H9 (cell line): ENCODE data around the gene SPTLC3. TPM values are rescaled to one million over a fixed set of nuclear protein-coding genes. Genes with fewer than 3 reads are reported as not detected.

ENCODE experiments used
- DNase-seq: peaks from one replicate; pipeline ENCODE4 v3.0.0-alpha.2; 2017
- H2AFZ ChIP-seq: one replicate; pipeline ENCODE4 v1.6.1; 2013; ENCODE audit warnings: mild to moderate bottlenecking, low read length, control low read depth, moderate library complexity
- H2AK5ac ChIP-seq: 2 replicates; pipeline ENCODE4 v1.6.1; 2013; ENCODE audit warnings: low read length, control low read depth, mixed read lengths; ENCODE audit not compliant: insufficient read length
- H2BK120ac ChIP-seq: one replicate; pipeline ENCODE4 v1.6.1; 2013; ENCODE audit warnings: low read depth, mild to moderate bottlenecking, low read length, control low read depth, inconsistent platforms; ENCODE audit not compliant: poor library complexity, severe bottlenecking
- H2BK12ac ChIP-seq: 2 replicates; pipeline ENCODE4 v1.6.1; 2013; ENCODE audit warnings: low read length, control low read depth, mixed read lengths, low read depth; ENCODE audit not compliant: insufficient read length
- H2BK15ac ChIP-seq: 2 replicates; pipeline ENCODE4 v1.6.1; 2013; ENCODE audit warnings: low read depth, low read length, control low read depth
- H2BK20ac ChIP-seq: one replicate; pipeline ENCODE4 v1.6.1; 2013; ENCODE audit warnings: low read depth, mild to moderate bottlenecking, low read length, control low read depth, inconsistent platforms; ENCODE audit not compliant: poor library complexity, severe bottlenecking
- H2BK5ac ChIP-seq: 2 replicates; pipeline ENCODE4 v1.6.1; 2013; ENCODE audit warnings: low read length, control low read depth, mixed read lengths; ENCODE audit not compliant: insufficient read length
- H3K14ac ChIP-seq: 2 replicates; pipeline ENCODE4 v1.6.1; 2013; ENCODE audit warnings: low read length, control low read depth; ENCODE audit not compliant: insufficient read depth
- H3K18ac ChIP-seq: 2 replicates; pipeline ENCODE4 v1.6.1; 2013; ENCODE audit warnings: low read depth, mild to moderate bottlenecking, mixed read lengths, low read length, control low read depth; ENCODE audit not compliant: insufficient read length
- H3K23ac ChIP-seq: 2 replicates; pipeline ENCODE4 v1.6.1; 2013; ENCODE audit warnings: low read length, control low read depth, mixed read lengths, low read depth; ENCODE audit not compliant: insufficient read length
- H3K23me2 ChIP-seq: 2 replicates; pipeline ENCODE4 v1.6.1; 2013; ENCODE audit warnings: low read depth, mild to moderate bottlenecking, mixed read lengths, low read length, control low read depth; ENCODE audit not compliant: insufficient read length, poor library complexity, severe bottlenecking
- H3K27ac ChIP-seq: 2 replicates; pipeline ENCODE4 v1.5.1; 2013; ENCODE audit warnings: low read length, control low read depth, mixed read lengths, low read depth; ENCODE audit not compliant: insufficient read length
- H3K27me3 ChIP-seq: 2 replicates; pipeline ENCODE4 v1.6.1; 2013; ENCODE audit warnings: low read length, control low read depth, inconsistent platforms; ENCODE audit not compliant: insufficient read depth
- H3K4ac ChIP-seq: 2 replicates; pipeline ENCODE4 v1.6.1; 2013; ENCODE audit warnings: low read depth, mild to moderate bottlenecking, control low read depth, inconsistent platforms, low read length, moderate library complexity
- H3K4me1 ChIP-seq: 2 replicates; pipeline ENCODE4 v1.6.1; 2013; ENCODE audit warnings: low read length, control low read depth, inconsistent platforms; ENCODE audit not compliant: insufficient read depth
- H3K4me2 ChIP-seq: 2 replicates; pipeline ENCODE4 v1.6.1; 2013; ENCODE audit warnings: low read length, control low read depth, mixed read lengths; ENCODE audit not compliant: insufficient read length, insufficient read depth
- H3K56ac ChIP-seq: 2 replicates; pipeline ENCODE4 v1.6.1; 2013; ENCODE audit warnings: low read depth, mild to moderate bottlenecking, mixed read lengths, low read length, control low read depth; ENCODE audit not compliant: insufficient read length
- H3K79me1 ChIP-seq: 2 replicates; pipeline ENCODE4 v1.6.1; 2013; ENCODE audit warnings: low read depth, mild to moderate bottlenecking, moderate library complexity, low read length, control low read depth, inconsistent platforms; ENCODE audit not compliant: insufficient read depth, poor library complexity, severe bottlenecking
- H3K79me2 ChIP-seq: 2 replicates; pipeline ENCODE4 v1.6.1; 2013; ENCODE audit warnings: low read length, control low read depth, inconsistent platforms; ENCODE audit not compliant: insufficient read depth
- H3K9ac ChIP-seq: 2 replicates; pipeline ENCODE4 v1.6.1; 2013; ENCODE audit warnings: low read length, control low read depth, mixed read lengths; ENCODE audit not compliant: insufficient read length; ENCODE audit errors: extremely low read depth
- H3K9me3 ChIP-seq: one replicate; pipeline ENCODE4 v1.6.1; 2013; ENCODE audit warnings: low read depth, low read length, inconsistent platforms; ENCODE audit not compliant: control insufficient read depth
- H3T11ph ChIP-seq: one replicate; pipeline ENCODE4 v1.6.1; 2013; ENCODE audit warnings: mild to moderate bottlenecking, low read length, control low read depth, inconsistent platforms
- H4K20me1 ChIP-seq: one replicate; pipeline ENCODE4 v1.6.1; 2013; ENCODE audit not compliant: control insufficient read depth, insufficient read length, insufficient read depth
- H4K5ac ChIP-seq: 2 replicates; pipeline ENCODE4 v1.6.1; 2013; ENCODE audit warnings: low read depth, mild to moderate bottlenecking, mixed read lengths, low read length, control low read depth; ENCODE audit not compliant: insufficient read length
- H4K8ac ChIP-seq: replicated peaks from 2 replicates; pipeline ENCODE4 v1.6.1; 2013; ENCODE audit warnings: low read length, control low read depth, mixed read lengths, low read depth; ENCODE audit not compliant: insufficient read length
- H4K91ac ChIP-seq: 2 replicates; pipeline ENCODE4 v1.6.1; 2013; ENCODE audit warnings: low read depth, mild to moderate bottlenecking, moderate library complexity, mixed read lengths, low read length, control low read depth; ENCODE audit not compliant: insufficient read length
- H3K27ac Mint-ChIP-seq, 3 experiments: 2 replicates in 2 of 3; 3 replicates in 1 of 3; pipeline ENCODE4 v1.8.0; 2020 to 2021; ENCODE audit warnings: mixed read lengths in 3 of 3, mild to moderate bottlenecking in 1 of 3, moderate library complexity in 1 of 3
- H3K27me3 Mint-ChIP-seq: 2 replicates; pipeline ENCODE4 v1.8.0; 2021; ENCODE audit warnings: low read depth, mild to moderate bottlenecking, moderate library complexity, mixed read lengths
- H3K36me3 Mint-ChIP-seq, 3 experiments: 2 replicates in 2 of 3; 3 replicates in 1 of 3; pipeline ENCODE4 v1.8.0; 2020 to 2021; ENCODE audit warnings: low read depth in 3 of 3, mixed read lengths in 3 of 3; ENCODE audit not compliant: insufficient read depth in 1 of 3
- H3K4me1 Mint-ChIP-seq, 2 experiments: 2 replicates each; pipeline ENCODE4 v1.8.0; 2020; ENCODE audit warnings: mixed read lengths in 2 of 2
- H3K4me3 Mint-ChIP-seq, 2 experiments: 2 replicates in 1 of 2; 3 replicates in 1 of 2; pipeline ENCODE4 v1.8.0; 2020 to 2021; ENCODE audit warnings: mild to moderate bottlenecking in 2 of 2, mixed read lengths in 2 of 2, moderate library complexity in 1 of 2
- H3K9me3 Mint-ChIP-seq, 2 experiments: 2 replicates in 1 of 2; 3 replicates in 1 of 2; pipeline ENCODE4 v1.8.0; 2020; ENCODE audit warnings: mild to moderate bottlenecking in 2 of 2, mixed read lengths in 2 of 2, moderate library complexity in 1 of 2
- CTCF ChIP-seq: fragments of 200-600 bp; sonication (generic); conservative IDR thresholded peaks from 3 replicates; pipeline ENCODE4 v1.8.0; 2021; ENCODE audit warnings: antibody characterized with exemption, mild to moderate bottlenecking
- WGBS: extraction: QIAGEN DNeasy Blood & Tissue Kit; methylation state at CpG from one replicate; pipeline ENCODE4 v1.1.7; 2013; ENCODE audit warnings: missing lambda C conversion rate, low lambda C conversion rate, mixed read lengths; ENCODE audit not compliant: insufficient read length; ENCODE audit errors: extremely low coverage; 5-methylcytosine and 5-hydroxymethylcytosine counted together
- total RNA-seq: library from RNA; stranded (reverse); gene quantifications from 2 replicates; pipeline ENCODE4 v1.2.1, GENCODE V29; 2021

Gene SPTLC3
- total RNA-seq, 1 experiment from 2014 or later, result 0.68 TPM

- TF ChIP-seq CTCF, result no peak
- H3K9ac ChIP-seq, result no peak overlapping the region
- no peaks in the 10 kb centered on the region for H3K79me2 ChIP-seq
- H4K20me1 ChIP-seq, result no peaks in the 10 kb centered on the region
- peaks cover 5% of the 10 kb centered on the region; the same call in 1 of the 2 replicates for H3K4me1 ChIP-seq
- no peak overlapping the region for H3K27ac ChIP-seq
- no peak overlapping the region for H3K4me2 ChIP-seq
- no peak overlapping the region for H4K91ac ChIP-seq
- no peaks in the 10 kb centered on the region for H3K9me3 ChIP-seq
- no peak overlapping the region for H2BK120ac ChIP-seq
- no peak overlapping the region for H3K4ac ChIP-seq
- Mint-ChIP-seq H3K9me3 (no peaks in the 10 kb centered on the region), H3K27me3 (no peaks in the 10 kb centered on the region; the same call in none of the 2 replicates), H3K4me1 (0 out of 4 replicates have a peak, but pooled peaks cover 0 to 3% of the 10 kb centered on the region in 2 experiments), H3K4me3 (no peak overlapping the region), H3K27ac (no peak overlapping the region), H3K36me3 (no peaks in the 10 kb centered on the region)
- H3K14ac ChIP-seq, result no peak overlapping the region
- H3K79me1 ChIP-seq, result no peaks in the 10 kb centered on the region
- H3K23me2 ChIP-seq, result no peaks in the 10 kb centered on the region
- DNase-seq, result no peak
- H2AK5ac ChIP-seq, result no peak overlapping the region
- no peak overlapping the region for H3K56ac ChIP-seq
- H2BK12ac ChIP-seq, result no peak overlapping the region
- no peak overlapping the region for H3T11ph ChIP-seq
- H4K8ac ChIP-seq, result no peak overlapping the region
- no peak overlapping the region for H2BK5ac ChIP-seq
- H2AFZ ChIP-seq, result no peak overlapping the region
- H3K27me3 ChIP-seq, result no peaks in the 10 kb centered on the region
- H2BK20ac ChIP-seq, result no peak overlapping the region
- H4K5ac ChIP-seq, result no peak overlapping the region
- H2BK15ac ChIP-seq, result no peak overlapping the region
- H3K18ac ChIP-seq, result no peak overlapping the region
- no peak overlapping the region for H3K23ac ChIP-seq
- WGBS, result no CpG with 5 or more reads among the region's 4 CpGs
Measured at GRCh38 chr20:13158369-13158768, 149.6 kb downstream of the SPTLC3 start.
